GM12801 (cell line): ENCODE measurements around the gene DMXL1.

Experiments used
- CTCF ChIP-seq: IDR thresholded peaks from one replicate; pipeline ENCODE4 v1.5.1; 2011; ENCODE audit warnings: control low read depth; ENCODE audit not compliant: insufficient read length; ENCODE audit errors: extremely low read depth

DMXL1 gene

GRCh38 chr5:119071561-119071995 lies 691 bp downstream of the DMXL1 start:
- TF ChIP-seq CTCF, result no peak

- no peak for TF ChIP-seq CTCF
These were observed 1.6 kb downstream of the DMXL1 start for GRCh38 chr5:119072496-119072895.

- no peak for TF ChIP-seq CTCF
These were observed 3.5 kb downstream of the DMXL1 start for GRCh38 chr5:119074419-119074818.

GRCh38 chr5:119076080-119076479 lies 5.2 kb downstream of the DMXL1 start:
- TF ChIP-seq CTCF, result no peak

- TF ChIP-seq CTCF, result no peak
These were observed 6.6 kb downstream of the DMXL1 start for GRCh38 chr5:119077444-119077843.

- TF ChIP-seq CTCF, result no peak
These were observed 7.4 kb downstream of the DMXL1 start for GRCh38 chr5:119078071-119078846.

- no peak for TF ChIP-seq CTCF
These were observed 8.0 kb downstream of the DMXL1 start for GRCh38 chr5:119078861-119079260.
